Skin of body (tissue), 2 donors: ENCODE data around the gene RASAL2. TPM values are rescaled to one million over a fixed set of nuclear protein-coding genes. Genes with fewer than 3 reads are reported as not detected.
A peak's percentile ranks its signal among the peaks of the same experiment; 100 is the strongest.
"Not testable (repeated sequence)": the region's sequence is repeated elsewhere in the genome, so short reads cannot be mapped to it uniquely, and the experiment has no call there.

Experiments used
- DNase-seq: peaks from one replicate; lab custom pipeline; 2025; lab: John Stamatoyannopoulos, UW
- total RNA-seq: library from RNA; depleted of rRNA; stranded (reverse); fragments of >200 nt; gene quantifications from one replicate; pipeline ENCODE4 v1.2.3, GENCODE V29; 2014

The RASAL2 gene
- total RNA-seq, 1 donor from 2014 or later = 15.9 TPM

GRCh38 chr1:178160736-178161475, 67.0 kb downstream of the RASAL2 start:
- DNase-seq = no peak

- DNase-seq = no peak
Observed at GRCh38 chr1:178161516-178161915, 67.6 kb downstream of the RASAL2 start.

- no peak for DNase-seq
Observed at GRCh38 chr1:178165196-178165595, 71.3 kb downstream of the RASAL2 start.

- DNase-seq = no peak
Observed at GRCh38 chr1:178166429-178167024, 72.6 kb downstream of the RASAL2 start.

GRCh38 chr1:178168536-178168935, 74.6 kb downstream of the RASAL2 start:
- no peak for DNase-seq

GRCh38 chr1:178169649-178170048, 75.7 kb downstream of the RASAL2 start:
- DNase-seq = no peak

GRCh38 chr1:178172939-178173338, 79.0 kb downstream of the RASAL2 start:
- no peak for DNase-seq

GRCh38 chr1:178174539-178174938, 80.6 kb downstream of the RASAL2 start:
- peak; percentile 1 for DNase-seq

GRCh38 chr1:178180405-178180804, 86.5 kb downstream of the RASAL2 start:
- DNase-seq = no peak

- no peak for DNase-seq
Observed at GRCh38 chr1:178183796-178184195, 89.9 kb downstream of the RASAL2 start.

GRCh38 chr1:178188306-178188705, 94.4 kb downstream of the RASAL2 start:
- no peak for DNase-seq

- DNase-seq = no peak
Observed at GRCh38 chr1:178189814-178190213, 95.9 kb downstream of the RASAL2 start.

- no peak for DNase-seq
Observed at GRCh38 chr1:178190881-178191280, 97.0 kb downstream of the RASAL2 start.

- DNase-seq = no peak
Observed at GRCh38 chr1:178192686-178193085, 98.8 kb downstream of the RASAL2 start.

GRCh38 chr1:178196631-178197030, 102.7 kb downstream of the RASAL2 start:
- no peak for DNase-seq

GRCh38 chr1:178202095-178202494, 108.2 kb downstream of the RASAL2 start:
- not testable (repeated sequence) for DNase-seq

GRCh38 chr1:178202546-178202945, 108.6 kb downstream of the RASAL2 start:
- DNase-seq = not testable (repeated sequence)

GRCh38 chr1:178208269-178208856, 114.5 kb downstream of the RASAL2 start:
- not testable (repeated sequence) for DNase-seq

GRCh38 chr1:178209935-178210334, 116.0 kb downstream of the RASAL2 start:
- DNase-seq = no peak

GRCh38 chr1:178218550-178218949, 124.6 kb downstream of the RASAL2 start:
- no peak for DNase-seq

- DNase-seq = no peak
Observed at GRCh38 chr1:178220094-178220493, 126.2 kb downstream of the RASAL2 start.

- no peak for DNase-seq
Observed at GRCh38 chr1:178223289-178223688, 129.4 kb downstream of the RASAL2 start.

- DNase-seq = no peak
Observed at GRCh38 chr1:178224358-178224757, 130.5 kb downstream of the RASAL2 start.
